ENCODE results near the gene FAM9A.

The FAM9A gene

GRCh38 chrX:8832582-8833378 lies 31.6 kb upstream of the FAM9A start:
- in situ Hi-C loops (cut with MboI; ENCODE audit: low sequenced_read_pairs, unreplicated experiment): no loop called here
- TF ChIP-seq CTCF (IDR thresholded peaks at IDR 0.05; ENCODE audit: borderline replicate concordance, control extremely low read depth, extremely low read depth, insufficient read depth, missing control alignments): no peak
- DNase-seq (ENCODE audit: low spot score): no peak

- no peak for TF ChIP-seq CTCF (IDR thresholded peaks at IDR 0.05; ENCODE audit: borderline replicate concordance, control extremely low read depth, extremely low read depth, insufficient read depth, missing control alignments)
- in situ Hi-C loops (cut with MboI; ENCODE audit: low sequenced_read_pairs, unreplicated experiment): loop anchor here (25.0 kb wide), 1 partner anchor 889 kb away; no protein-coding TSS in a partner anchor
- DNase-seq (ENCODE audit: low spot score): no peak
Measured at GRCh38 chrX:8823698-8824097, 22.5 kb upstream of the FAM9A start.

GRCh38 chrX:8822002-8822401 lies 20.8 kb upstream of the FAM9A start:
- no peak for DNase-seq (ENCODE audit: low spot score)
- in situ Hi-C loops (cut with MboI; ENCODE audit: low sequenced_read_pairs, unreplicated experiment): loop anchor here (25.0 kb wide), 1 partner anchor 890 kb away; no protein-coding TSS in a partner anchor
- TF ChIP-seq CTCF (IDR thresholded peaks at IDR 0.05; ENCODE audit: borderline replicate concordance, control extremely low read depth, extremely low read depth, insufficient read depth, missing control alignments): no peak

- TF ChIP-seq CTCF (IDR thresholded peaks at IDR 0.05; ENCODE audit: borderline replicate concordance, control extremely low read depth, extremely low read depth, insufficient read depth, missing control alignments): no peak
- in situ Hi-C loops (cut with MboI; ENCODE audit: low sequenced_read_pairs, unreplicated experiment): loop anchor here (25.0 kb wide), 1 partner anchor 891 kb away; no protein-coding TSS in a partner anchor
Measured at GRCh38 chrX:8820910-8821527, 19.8 kb upstream of the FAM9A start.

GRCh38 chrX:8815460-8816065 lies 14.4 kb upstream of the FAM9A start:
- in situ Hi-C loops (cut with MboI; ENCODE audit: low sequenced_read_pairs, unreplicated experiment): loop anchor here (25.0 kb wide), 1 partner anchor 897 kb away; no protein-coding TSS in a partner anchor
- peak; percentile 71 for TF ChIP-seq CTCF (IDR thresholded peaks at IDR 0.05; ENCODE audit: borderline replicate concordance, control extremely low read depth, extremely low read depth, insufficient read depth, missing control alignments)
- DNase-seq (ENCODE audit: low spot score): peak; percentile 32

More at GRCh38 chrX:8820910-8821527, 19.8 kb upstream of the FAM9A start:
- DNase-seq (ENCODE audit: low spot score): no peak

- TF ChIP-seq CTCF (IDR thresholded peaks at IDR 0.05; ENCODE audit: borderline replicate concordance, control extremely low read depth, extremely low read depth, insufficient read depth, missing control alignments): no peak
- DNase-seq (ENCODE audit: low spot score): no peak
- in situ Hi-C loops (cut with MboI; ENCODE audit: low sequenced_read_pairs, unreplicated experiment): loop anchor here (25.0 kb wide), 1 partner anchor 899 kb away; no protein-coding TSS in a partner anchor
Measured at GRCh38 chrX:8813036-8813435, 11.9 kb upstream of the FAM9A start.

Measured in GM13976 (cell line).